ENCODE measurements around the gene ARL2BP. TPM values are rescaled to one million over a fixed set of nuclear protein-coding genes. Genes with fewer than 3 reads are reported as not detected.
"Not testable (repeated sequence)": the region's sequence is repeated elsewhere in the genome, so short reads cannot be mapped to it uniquely, and the experiment has no call there.

ARL2BP gene
- total RNA-seq, 4 donors from 2014 or later: 44.5 to 75.1 (median 54.6) TPM

- TF ChIP-seq CTCF (IDR thresholded peaks at IDR 0.05): no peak
- no peak for TF ChIP-seq POLR2A (IDR thresholded peaks at IDR 0.05)
- H3K36me3 ChIP-seq: no peaks in the 10 kb centered on the region
- peaks cover 25 to 88% (median 47%) of the 10 kb centered on the region in 3 donors for H3K4me1 ChIP-seq
- peak overlapping the region in 2 of 4 donors; percentile 8 to 21 for H3K4me3 ChIP-seq
- H3K27ac ChIP-seq: peak overlapping the region; percentile 76 to 92 (median 86)
- H3K27me3 ChIP-seq: no peaks in the 10 kb centered on the region
- no peak for DNase-seq
- no peaks in the 10 kb centered on the region for H3K9me3 ChIP-seq
- intact Hi-C loops (cut with DNase I): no loop called here
- 27 to 54% methylated on average over 7 to 9 of the region's 16 CpGs for WGBS, 2 donors
Measured at GRCh38 chr16:57265850-57266530, 20.9 kb downstream of the ARL2BP start.

GRCh38 chr16:57266531-57267260, 21.6 kb downstream of the ARL2BP start:
- WGBS, 2 donors: 27 to 30% methylated on average over 6 of the region's 6 CpGs
- H3K27me3 ChIP-seq: no peaks in the 10 kb centered on the region
- H3K4me3 ChIP-seq: peak overlapping the region in 2 of 4 donors; percentile 8 to 21
- H3K9me3 ChIP-seq: no peaks in the 10 kb centered on the region
- H3K4me1 ChIP-seq: peaks cover 25 to 82% (median 44%) of the 10 kb centered on the region in 3 donors
- no peak for DNase-seq
- intact Hi-C loops (cut with DNase I): no loop called here
- TF ChIP-seq CTCF (IDR thresholded peaks at IDR 0.05): no peak
- TF ChIP-seq POLR2A (IDR thresholded peaks at IDR 0.05): no peak
- H3K36me3 ChIP-seq: no peaks in the 10 kb centered on the region
- H3K27ac ChIP-seq: peak overlapping the region; percentile 76 to 92 (median 86)

GRCh38 chr16:57267343-57267742, 22.3 kb downstream of the ARL2BP start:
- peak overlapping the region; percentile 39 to 92 (median 82) for H3K27ac ChIP-seq
- H3K4me3 ChIP-seq; H3K9me3 ChIP-seq; intact Hi-C loops (cut with DNase I); DNase-seq; H3K36me3 ChIP-seq; H3K27me3 ChIP-seq: not testable (repeated sequence)
- H3K4me1 ChIP-seq: peaks cover 25 to 80% (median 44%) of the 10 kb centered on the region in 3 donors
- 28 to 61% methylated on average over 2 of the region's 2 CpGs for WGBS, 2 donors

- Histone ChIP-seq H3K9me3 (no peaks in the 10 kb centered on the region), H3K4me3 (no peak overlapping the region), H3K27ac (peak overlapping the region in 3 of 4 donors; percentile 26 to 92 (median 59)), H3K4me1 (peaks cover 12 to 62% (median 29%) of the 10 kb centered on the region in 3 donors), H3K27me3 (no peaks in the 10 kb centered on the region), H3K36me3 (no peaks in the 10 kb centered on the region)
- DNase-seq: no peak
- no peak for TF ChIP-seq CTCF (IDR thresholded peaks at IDR 0.05)
- no peak for TF ChIP-seq POLR2A (IDR thresholded peaks at IDR 0.05)
- 56 to 71% methylated on average over 9 to 11 of the region's 14 CpGs for WGBS, 2 donors
- intact Hi-C loops (cut with DNase I): no loop called here
Measured at GRCh38 chr16:57268804-57269800, 24.0 kb downstream of the ARL2BP start.

All from esophagus squamous epithelium (tissue), 5 donors.